Choroid plexus epithelial cell (primary cell): ENCODE results near the gene RIT2.
A peak's percentile ranks its signal among the peaks of the same experiment; 100 is the strongest.

Source experiments
- DNase-seq: peaks from one replicate; pipeline ENCODE4 v3.0.0-alpha.2; 2010; ENCODE audit warnings: low read depth
- H3K4me3 ChIP-seq: 2 replicates; pipeline ENCODE4 v1.5.1; 2011; ENCODE audit warnings: low read depth, mild to moderate bottlenecking, control low read depth, low read length, moderate library complexity
- TF ChIP-seq, protein P1 (sequence below): conservative IDR thresholded peaks from 2 replicates; pipeline ENCODE4 v1.5.1; 2011; ENCODE audit warnings: low read depth, mild to moderate bottlenecking, control low read depth, inconsistent platforms, low read length, moderate library complexity

RIT2 gene

DNA sequence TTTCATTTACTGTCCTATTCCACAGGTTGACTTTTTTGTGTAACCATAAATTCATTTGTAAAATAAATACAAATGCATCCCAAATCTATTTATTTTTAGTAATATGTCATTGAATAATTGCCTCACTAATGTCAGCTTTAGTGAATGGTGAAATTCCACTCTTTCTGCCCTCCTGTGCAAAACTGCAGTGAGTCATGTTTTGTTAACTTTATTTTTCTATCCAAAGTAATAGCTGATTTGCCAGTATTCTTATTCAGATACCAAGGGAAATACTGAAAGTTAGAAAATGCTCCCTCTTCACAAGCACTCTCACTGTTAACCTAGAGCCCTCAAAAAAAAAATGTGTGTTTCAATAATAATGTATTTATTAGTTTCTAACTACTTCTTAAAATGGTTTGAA lies 322.8 kb downstream of the RIT2 start:
- TF ChIP-seq, protein P1, sequence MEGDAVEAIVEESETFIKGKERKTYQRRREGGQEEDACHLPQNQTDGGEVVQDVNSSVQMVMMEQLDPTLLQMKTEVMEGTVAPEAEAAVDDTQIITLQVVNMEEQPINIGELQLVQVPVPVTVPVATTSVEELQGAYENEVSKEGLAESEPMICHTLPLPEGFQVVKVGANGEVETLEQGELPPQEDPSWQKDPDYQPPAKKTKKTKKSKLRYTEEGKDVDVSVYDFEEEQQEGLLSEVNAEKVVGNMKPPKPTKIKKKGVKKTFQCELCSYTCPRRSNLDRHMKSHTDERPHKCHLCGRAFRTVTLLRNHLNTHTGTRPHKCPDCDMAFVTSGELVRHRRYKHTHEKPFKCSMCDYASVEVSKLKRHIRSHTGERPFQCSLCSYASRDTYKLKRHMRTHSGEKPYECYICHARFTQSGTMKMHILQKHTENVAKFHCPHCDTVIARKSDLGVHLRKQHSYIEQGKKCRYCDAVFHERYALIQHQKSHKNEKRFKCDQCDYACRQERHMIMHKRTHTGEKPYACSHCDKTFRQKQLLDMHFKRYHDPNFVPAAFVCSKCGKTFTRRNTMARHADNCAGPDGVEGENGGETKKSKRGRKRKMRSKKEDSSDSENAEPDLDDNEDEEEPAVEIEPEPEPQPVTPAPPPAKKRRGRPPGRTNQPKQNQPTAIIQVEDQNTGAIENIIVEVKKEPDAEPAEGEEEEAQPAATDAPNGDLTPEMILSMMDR = no peak
- peak; percentile 11 for DNase-seq
- H3K4me3 ChIP-seq = no peak overlapping the region

DNA sequence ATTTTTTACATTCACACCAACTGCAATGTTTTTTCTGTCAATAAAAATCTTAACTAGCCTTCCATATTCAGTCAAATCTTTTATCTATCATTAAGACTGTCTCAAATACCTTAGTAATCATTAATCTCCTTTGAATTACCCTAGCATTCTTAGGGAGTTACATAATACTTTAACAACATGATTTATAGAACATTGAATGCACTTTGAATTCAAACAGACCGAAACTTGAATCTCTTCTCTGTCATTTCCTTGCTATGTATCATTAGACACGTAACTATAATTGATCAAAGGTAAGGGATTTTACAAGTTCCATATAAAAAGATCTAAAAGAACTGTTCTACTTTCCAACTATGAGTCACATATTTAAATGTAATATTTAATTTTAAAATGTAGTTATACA lies 330.9 kb downstream of the RIT2 start:
- no peak for DNase-seq
- H3K4me3 ChIP-seq = no peak overlapping the region
- TF ChIP-seq, protein P1 = no peak

DNA sequence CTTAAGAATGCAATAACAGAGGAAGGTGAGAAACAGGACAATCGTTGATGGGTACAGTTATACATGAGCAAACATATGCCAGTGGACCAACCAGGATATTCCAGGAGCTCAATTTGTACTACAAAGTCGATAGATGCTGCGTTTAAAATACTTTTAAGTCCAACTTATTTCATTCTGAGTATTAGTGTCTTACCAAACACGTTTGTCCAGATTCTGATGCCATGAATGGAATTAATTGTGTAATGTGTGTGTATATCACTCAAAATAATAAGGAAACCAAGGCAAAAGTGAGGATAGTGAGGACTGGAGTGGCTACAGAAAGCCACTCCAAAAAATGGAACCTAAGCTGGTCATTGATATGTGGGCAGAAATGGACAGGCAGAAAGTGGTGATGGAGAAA lies 332.6 kb downstream of the RIT2 start:
- TF ChIP-seq, protein P1 = no peak
- H3K4me3 ChIP-seq = no peak overlapping the region
- no peak for DNase-seq

DNA sequence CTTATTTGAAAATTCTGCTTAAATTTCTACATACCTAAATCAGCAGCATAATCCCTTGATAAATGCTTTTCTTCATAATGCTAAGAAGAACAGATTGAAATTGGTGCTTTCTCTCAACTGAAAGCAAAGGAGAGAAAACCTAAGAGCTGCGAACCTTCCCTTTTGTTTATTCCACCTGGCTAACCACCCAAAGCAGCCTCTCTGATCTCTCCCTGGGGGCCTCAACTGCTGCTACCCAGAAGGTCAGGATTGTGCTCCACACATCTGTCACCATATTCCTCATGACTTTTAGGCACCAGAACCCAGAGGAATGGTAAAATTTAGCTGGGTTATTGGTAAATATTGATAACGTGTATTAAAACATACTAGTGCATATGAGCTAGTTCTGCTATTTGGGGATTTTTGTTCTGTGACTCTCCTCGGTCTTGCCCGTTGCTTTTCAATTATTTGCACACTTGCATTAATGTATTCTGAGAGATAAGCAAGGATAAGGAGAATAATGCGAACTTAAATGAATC lies 334.1 kb downstream of the RIT2 start:
- DNase-seq = no peak
- TF ChIP-seq, protein P1 = no peak

DNA sequence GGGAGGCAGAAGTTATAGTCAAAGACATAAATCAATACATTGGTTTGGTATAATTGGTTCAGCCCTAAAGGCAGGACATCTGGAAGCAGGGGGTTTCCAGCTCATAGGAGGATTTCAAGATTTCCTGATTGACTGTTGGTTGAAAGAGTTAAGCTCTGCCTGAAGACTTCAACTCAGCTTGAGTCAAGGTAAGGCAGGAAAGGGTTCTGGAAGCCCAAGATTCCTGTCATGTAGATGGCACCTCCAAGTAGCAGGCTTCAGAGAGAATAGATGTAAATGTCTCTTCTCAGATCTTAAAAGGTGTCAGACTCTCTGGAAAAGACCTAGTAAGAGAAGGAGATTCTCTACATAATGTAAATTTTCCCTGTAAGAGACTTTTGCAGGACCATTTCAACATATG lies 335.3 kb downstream of the RIT2 start:
- H3K4me3 ChIP-seq = no peak overlapping the region
- no peak for DNase-seq
- TF ChIP-seq, protein P1 = no peak

More for the DNA sequence above, 334.1 kb downstream of the RIT2 start:
- no peak overlapping the region for H3K4me3 ChIP-seq

DNA sequence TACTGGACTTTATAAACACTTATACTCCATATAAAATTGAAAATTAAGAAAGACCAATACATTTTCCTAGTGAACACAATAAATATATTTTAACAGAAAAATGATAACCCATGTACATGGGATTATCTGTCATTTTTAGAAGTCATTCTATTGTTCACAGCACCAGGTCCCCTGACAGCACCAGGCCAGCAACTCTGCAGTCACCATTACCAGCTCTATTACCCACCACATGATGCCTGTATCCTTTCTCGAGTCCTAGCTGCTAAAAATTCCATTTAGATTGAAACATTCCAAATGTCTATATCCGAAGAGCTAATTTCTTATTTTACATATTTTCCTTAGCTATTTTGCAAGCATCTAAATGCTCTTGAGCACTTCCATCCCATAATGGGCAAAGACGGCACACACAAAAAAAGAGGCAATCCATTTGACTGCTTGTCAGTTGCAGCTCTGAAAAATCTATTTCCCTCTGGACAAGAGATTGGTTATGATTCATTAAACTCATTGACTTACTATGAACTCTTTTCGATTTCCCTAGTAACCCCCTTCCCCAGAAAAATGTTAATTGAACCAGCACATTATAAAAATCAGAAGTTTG lies 336.9 kb downstream of the RIT2 start:
- no peak overlapping the region for H3K4me3 ChIP-seq
- DNase-seq = no peak
- TF ChIP-seq, protein P1 = no peak

DNA sequence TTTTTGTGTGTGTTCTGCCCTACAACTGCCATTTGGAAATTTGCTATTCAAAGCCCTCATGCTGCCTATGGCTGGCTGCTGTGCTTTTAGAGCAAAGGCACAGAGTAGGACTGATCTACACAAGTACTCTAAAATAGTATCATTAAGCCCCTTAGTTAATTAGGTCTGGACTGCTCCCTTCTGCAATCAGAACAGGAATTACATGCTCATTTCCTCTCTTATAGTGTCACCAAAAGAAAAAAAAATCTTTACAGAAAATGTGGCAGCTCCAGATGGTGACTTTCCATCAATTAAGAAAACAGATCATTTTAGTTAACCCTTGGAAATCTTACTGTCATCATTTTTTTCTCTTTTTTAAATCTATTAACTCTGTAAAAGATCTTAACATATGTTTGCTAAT lies 337.5 kb downstream of the RIT2 start:
- DNase-seq = no peak
- TF ChIP-seq, protein P1 = no peak
- no peak overlapping the region for H3K4me3 ChIP-seq
